Naive thymus-derived CD8-positive, alpha-beta T cell (primary cell): ENCODE measurements around the gene CD247. TPM values are rescaled to one million over a fixed set of nuclear protein-coding genes. Genes with fewer than 3 reads are reported as not detected.

ENCODE experiments used
- ATAC-seq, 2 donors: fragments of 150-1000 bp; cut with Tn5 transposase in 1 of 2; sonication (Bioruptor Pico), chemical (Tn5 transposase) in 1 of 2; 1 replicate in 1 of 2; 2 replicates in 1 of 2; pipeline ENCODE4 v1.10.0; 2021; ENCODE audit warnings: mild to moderate bottlenecking in 2 of 2, moderate library complexity in 2 of 2
- POLR2A ChIA-PET: fragments of 350-600 bp; sonication (Branson Sonifier 250); formaldehyde crosslinking; loops from one replicate; lab custom pipeline; 2021; ENCODE audit warnings: antibody characterized with exemption; lab: Charles Lee
- DNase-seq, 10 donors: peaks; one replicate each; pipeline versions ENCODE4 v3.0.0 to v3.0.0-alpha.2; 2020 to 2022
- H3K27ac Mint-ChIP-seq, 10 donors: one replicate each; pipeline ENCODE4 v1.8.0; 2020 to 2022; ENCODE audit warnings: mild to moderate bottlenecking in 10 of 10, mixed read lengths in 10 of 10, moderate library complexity in 4 of 10, inconsistent platforms in 1 of 10
- H3K27me3 Mint-ChIP-seq, 5 donors: one replicate each; pipeline ENCODE4 v1.8.0; 2021 to 2022; ENCODE audit warnings: mixed read lengths in 5 of 5
- H3K36me3 Mint-ChIP-seq, 3 donors: one replicate each; pipeline ENCODE4 v1.8.0; 2020 to 2022; ENCODE audit warnings: mixed read lengths in 3 of 3, mild to moderate bottlenecking in 2 of 3, inconsistent platforms in 1 of 3
- H3K4me1 Mint-ChIP-seq, 4 donors: one replicate each; pipeline ENCODE4 v1.8.0; 2021 to 2022; ENCODE audit warnings: mixed read lengths in 4 of 4
- H3K4me3 Mint-ChIP-seq, 10 donors: one replicate each; pipeline ENCODE4 v1.8.0; 2020 to 2022; ENCODE audit warnings: mild to moderate bottlenecking in 10 of 10, mixed read lengths in 10 of 10, moderate library complexity in 6 of 10, inconsistent platforms in 1 of 10
- H3K9me3 Mint-ChIP-seq, 9 donors: one replicate each; pipeline ENCODE4 v1.8.0; 2020 to 2022; ENCODE audit warnings: mixed read lengths in 9 of 9, mild to moderate bottlenecking in 3 of 9, inconsistent platforms in 1 of 9, moderate library complexity in 1 of 9
- polyA plus RNA-seq, 3 donors: library from polyadenylated mRNA; unstranded; fragments of 300-500 nt; fragmentation: Illumina TruSeq; gene quantifications; one replicate each; pipeline ENCODE4 v1.2.3, GENCODE V29; 2021
- total RNA-seq, 8 experiments: library from RNA in 2 of 8; stranded (reverse) in 2 of 8; gene quantifications; one replicate each; pipeline ENCODE4 v1.2.3 and lab custom pipeline; 2021 to 2026

CD247 gene
- total and polyA plus RNA-seq, 5 experiments from 2014 or later = 244 to 325 (median 308) TPM

- Mint-ChIP-seq H3K27ac (peak overlapping the region; percentile 65 to 97 (median 94)), H3K9me3 (no peaks in the 10 kb centered on the region), H3K27me3 (no peaks in the 10 kb centered on the region), H3K4me1 (peaks cover 60 to 100% (median 97%) of the 10 kb centered on the region in 4 donors), H3K4me3 (peak overlapping the region; percentile 57 to 87 (median 74)), H3K36me3 (peaks cover under 1 to 68% (median 6%) of the 10 kb centered on the region in 3 donors)
- ATAC-seq (peak; percentile 47 to 68), DNase-seq (peak in 7 of 10 donors; percentile 25 to 73 (median 46))
- POLR2A ChIA-PET = interaction anchor here (1.1 to 11.4 kb wide), 5 partner anchors 9 to 34 kb away, joined by 3 to 89 read pairs (median 5); partner anchors contain the start of gene CD247
Measured at GRCh38 chr1:167482184-167482583, 36.1 kb downstream of the CD247 start.

GRCh38 chr1:167479331-167479979, 38.9 kb downstream of the CD247 start:
- Mint-ChIP-seq H3K9me3 (no peaks in the 10 kb centered on the region), H3K4me1 (peaks cover 56 to 98% (median 94%) of the 10 kb centered on the region in 4 donors), H3K4me3 (peak overlapping the region; percentile 8 to 73 (median 36)), H3K27me3 (no peaks in the 10 kb centered on the region), H3K27ac (peak overlapping the region; percentile 66 to 93 (median 88)), H3K36me3 (peaks cover 6 to 67% (median 9%) of the 10 kb centered on the region in 3 donors)
- DNase-seq (no peak), ATAC-seq (no peak)
- POLR2A ChIA-PET = interaction anchor here (1.8 to 11.4 kb wide), 2 partner anchors 25 to 37 kb away, joined by 7 to 89 read pairs; partner anchors contain the start of gene CD247

- H3K4me3 Mint-ChIP-seq = peak overlapping the region in 7 of 10 donors; percentile 2 to 72 (median 31)
- peaks cover 58 to 98% (median 94%) of the 10 kb centered on the region in 4 donors for H3K4me1 Mint-ChIP-seq
- H3K27me3 Mint-ChIP-seq = no peaks in the 10 kb centered on the region
- DNase-seq (no peak), ATAC-seq (no peak)
- no peaks in the 10 kb centered on the region for H3K9me3 Mint-ChIP-seq
- POLR2A ChIA-PET = interaction anchor here (1.2 to 6.1 kb wide), 4 partner anchors 10 to 39 kb away, joined by 3 to 47 read pairs (median 12); partner anchors contain the start of gene CD247
- peaks cover 6 to 63% (median 9%) of the 10 kb centered on the region in 3 donors for H3K36me3 Mint-ChIP-seq
- peak overlapping the region; percentile 19 to 93 (median 82) for H3K27ac Mint-ChIP-seq
Measured at GRCh38 chr1:167477986-167478385, 40.3 kb downstream of the CD247 start.

GRCh38 chr1:167476061-167476460, 42.3 kb downstream of the CD247 start:
- peaks cover 54 to 96% (median 94%) of the 10 kb centered on the region in 4 donors for H3K4me1 Mint-ChIP-seq
- no peaks in the 10 kb centered on the region for H3K27me3 Mint-ChIP-seq
- POLR2A ChIA-PET = interaction anchor here (1.0 to 6.1 kb wide), 3 partner anchors 10 to 41 kb away, joined by 3 to 47 read pairs (median 34); partner anchors contain the start of gene CD247
- no peak for DNase-seq
- peaks cover 6 to 63% (median 9%) of the 10 kb centered on the region in 3 donors for H3K36me3 Mint-ChIP-seq
- H3K27ac Mint-ChIP-seq = peak overlapping the region in 8 of 10 donors; percentile 64 to 93 (median 87)
- H3K9me3 Mint-ChIP-seq = no peaks in the 10 kb centered on the region
- H3K4me3 Mint-ChIP-seq = peak overlapping the region in 4 of 10 donors; percentile 27 to 46 (median 40)
- no peak for ATAC-seq

GRCh38 chr1:167474191-167474641, 44.1 kb downstream of the CD247 start:
- no peaks in the 10 kb centered on the region for H3K27me3 Mint-ChIP-seq
- H3K9me3 Mint-ChIP-seq = no peaks in the 10 kb centered on the region
- POLR2A ChIA-PET = interaction anchor here (1.3 to 6.1 kb wide), 3 partner anchors 8 to 42 kb away, joined by 5 to 47 read pairs (median 34); partner anchors contain the start of gene CD247
- peak in 8 of 10 donors; percentile 37 to 71 (median 58) for DNase-seq
- peaks cover 42 to 92% (median 86%) of the 10 kb centered on the region in 4 donors for H3K4me1 Mint-ChIP-seq
- H3K27ac Mint-ChIP-seq = peak overlapping the region; percentile 70 to 95 (median 88)
- H3K4me3 Mint-ChIP-seq = peak overlapping the region; percentile 70 to 91 (median 82)
- ATAC-seq = peak; percentile 82 to 83
- H3K36me3 Mint-ChIP-seq = peaks cover 6 to 50% (median 6%) of the 10 kb centered on the region in 3 donors

GRCh38 chr1:167473761-167474160, 44.6 kb downstream of the CD247 start:
- peak in 3 of 10 donors; percentile 30 to 61 (median 52) for DNase-seq
- H3K36me3 Mint-ChIP-seq = peaks cover 6 to 49% (median 6%) of the 10 kb centered on the region in 3 donors
- POLR2A ChIA-PET = interaction anchor here (1.1 to 6.1 kb wide), 6 partner anchors 8 to 164 kb away, joined by 3 to 47 read pairs (median 6); partner anchors contain the start of gene CD247

GRCh38 chr1:167472752-167473521, 45.4 kb downstream of the CD247 start:
- H3K27ac Mint-ChIP-seq = peak overlapping the region; percentile 70 to 95 (median 86)
- H3K4me1 Mint-ChIP-seq = peaks cover 37 to 93% (median 87%) of the 10 kb centered on the region in 4 donors
- ATAC-seq = no peak
- POLR2A ChIA-PET = interaction anchor here (0.6 to 6.1 kb wide), 9 partner anchors 9 to 383 kb away, joined by 3 to 47 read pairs (median 5); partner anchors contain the start of genes CD247 and GPA33
- H3K36me3 Mint-ChIP-seq = peaks cover 6 to 50% (median 6%) of the 10 kb centered on the region in 3 donors
- DNase-seq = no peak
- peak overlapping the region; percentile 70 to 91 (median 82) for H3K4me3 Mint-ChIP-seq
- H3K9me3 Mint-ChIP-seq = no peaks in the 10 kb centered on the region
- no peaks in the 10 kb centered on the region for H3K27me3 Mint-ChIP-seq

More at GRCh38 chr1:167473761-167474160, 44.6 kb downstream of the CD247 start:
- no peaks in the 10 kb centered on the region for H3K27me3 Mint-ChIP-seq
- peak overlapping the region; percentile 70 to 95 (median 88) for H3K27ac Mint-ChIP-seq
- H3K9me3 Mint-ChIP-seq = no peaks in the 10 kb centered on the region
- H3K4me1 Mint-ChIP-seq = peaks cover 41 to 92% (median 86%) of the 10 kb centered on the region in 4 donors
- H3K4me3 Mint-ChIP-seq = peak overlapping the region; percentile 70 to 91 (median 82)
- ATAC-seq = peak; percentile 60 to 74

- Mint-ChIP-seq H3K4me3 (peak overlapping the region; percentile 38 to 91 (median 70)), H3K4me1 (peaks cover 27 to 92% (median 81%) of the 10 kb centered on the region in 4 donors), H3K27ac (peak overlapping the region; percentile 85 to 95 (median 92)), H3K36me3 (peaks cover 0 to 39% (median 0%) of the 10 kb centered on the region in 3 donors), H3K9me3 (no peaks in the 10 kb centered on the region), H3K27me3 (no peaks in the 10 kb centered on the region)
- no peak for DNase-seq
- ATAC-seq = peak; percentile 22 to 31
- POLR2A ChIA-PET = interaction anchor here (0.9 kb wide), 2 partner anchors 12 to 16 kb away, joined by 3 to 4 read pairs; no protein-coding TSS in a partner anchor
Measured at GRCh38 chr1:167471568-167471967, 46.8 kb downstream of the CD247 start.

- peaks cover 0 to 54% (median 0%) of the 10 kb centered on the region in 3 donors for H3K36me3 Mint-ChIP-seq
- H3K27ac Mint-ChIP-seq = peak overlapping the region in 9 of 10 donors; percentile 61 to 89 (median 76)
Measured at GRCh38 chr1:167469280-167469965, 48.9 kb downstream of the CD247 start.

GRCh38 chr1:167467752-167468151, 50.6 kb downstream of the CD247 start:
- peaks cover 0 to 61% (median 0%) of the 10 kb centered on the region in 3 donors for H3K36me3 Mint-ChIP-seq

More at GRCh38 chr1:167469280-167469965, 48.9 kb downstream of the CD247 start:
- POLR2A ChIA-PET = interaction anchor here (0.7 to 1.9 kb wide), 4 partner anchors 14 to 50 kb away, joined by 3 to 18 read pairs (median 4); partner anchors contain the start of gene CD247
- ATAC-seq = no peak
- Mint-ChIP-seq H3K27me3 (no peaks in the 10 kb centered on the region), H3K4me3 (peak overlapping the region in 5 of 10 donors; percentile 12 to 36 (median 19)), H3K9me3 (no peaks in the 10 kb centered on the region), H3K4me1 (peaks cover 32 to 88% (median 81%) of the 10 kb centered on the region in 4 donors)
- no peak for DNase-seq

More at GRCh38 chr1:167467752-167468151, 50.6 kb downstream of the CD247 start:
- no peaks in the 10 kb centered on the region for H3K9me3 Mint-ChIP-seq
- POLR2A ChIA-PET = interaction anchor here (0.6 to 1.9 kb wide), 4 partner anchors 10 to 33 kb away, joined by 3 to 18 read pairs (median 4); no protein-coding TSS in a partner anchor
- DNase-seq (no peak), ATAC-seq (no peak)
- peak overlapping the region; percentile 65 to 90 (median 80) for H3K27ac Mint-ChIP-seq
- no peaks in the 10 kb centered on the region for H3K27me3 Mint-ChIP-seq
- H3K4me3 Mint-ChIP-seq = peak overlapping the region in 1 of 10 donors; percentile 15
- H3K4me1 Mint-ChIP-seq = peaks cover 22 to 88% (median 81%) of the 10 kb centered on the region in 4 donors
